ENCODE data around the gene ISLR2. TPM values are rescaled to one million over a fixed set of nuclear protein-coding genes. Genes with fewer than 3 reads are reported as not detected.

ISLR2 gene
- total and polyA plus RNA-seq, 2 experiments from 2014 or later: 0.20 TPM; not detected in 1

DNA sequence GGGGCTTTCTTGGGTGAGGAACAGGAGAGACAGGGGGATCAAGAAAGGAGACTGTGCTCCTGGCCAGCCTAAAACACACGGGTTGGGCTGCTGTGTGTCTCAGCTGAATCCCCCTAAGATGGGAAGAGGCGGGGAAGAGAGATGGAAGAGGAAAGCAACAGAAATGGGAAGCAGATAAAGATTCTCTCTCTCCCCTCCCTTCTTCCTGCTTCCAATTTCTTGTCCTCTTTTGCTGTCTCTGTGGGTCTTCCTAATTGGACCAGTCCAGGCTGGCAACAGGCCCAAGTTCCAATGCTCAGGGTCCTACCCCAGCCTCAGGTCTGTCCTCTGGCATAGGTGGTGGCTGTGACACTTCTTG, 7.1 kb downstream of the ISLR2 start:
- H3K36me3 ChIP-seq (ENCODE audit: low read depth): no peaks in the 10 kb centered on the region
- no peaks in the 10 kb centered on the region for H3K9me3 ChIP-seq (ENCODE audit: low read depth)
- 92 to 94% methylated on average over 2 of the region's 2 CpGs for WGBS, 2 experiments (ENCODE audit: low coverage in 1 of 2, low lambda C conversion rate in 2 of 2, missing lambda C conversion rate in 2 of 2)
- no peak overlapping the region for H2AFZ ChIP-seq
- no peak overlapping the region for H3K27ac ChIP-seq
- no peaks in the 10 kb centered on the region for H3K9me2 ChIP-seq (ENCODE audit: insufficient read depth)
- no peak overlapping the region for H3K4me3 ChIP-seq
- H3F3A ChIP-seq (ENCODE audit: insufficient read depth): no peaks in the 10 kb centered on the region; the same call in 1 of the 2 replicates
- H4K20me1 ChIP-seq (ENCODE audit: insufficient read depth): no peaks in the 10 kb centered on the region
- H3K9ac ChIP-seq: no peak overlapping the region
- H3K4me1 ChIP-seq (ENCODE audit: insufficient read depth): peaks cover 6% of the 10 kb centered on the region; the same call in 1 of the 2 replicates
- no peak for DNase-seq
- H3K79me2 ChIP-seq (ENCODE audit: insufficient read depth): no peaks in the 10 kb centered on the region
- peaks cover 19% of the 10 kb centered on the region for H3K27me3 ChIP-seq (replicated peaks; ENCODE audit: insufficient read depth)
- in situ Hi-C loops (cut with MboI): no loop called here
- H3K4me2 ChIP-seq (ENCODE audit: unreplicated experiment): no peak overlapping the region
- TF ChIP-seq EZH2 (IDR thresholded peaks at IDR 0.05; ENCODE audit: insufficient read depth, poor library complexity, severe bottlenecking): no peak
- no peak for TF ChIP-seq EZH2phosphoT487 (IDR thresholded peaks at IDR 0.05; ENCODE audit: insufficient read depth, low read depth)

GRCh38 chr15:74138642-74139041, 8.3 kb downstream of the ISLR2 start:
- H3K9ac ChIP-seq: no peak overlapping the region
- TF ChIP-seq EZH2phosphoT487 (IDR thresholded peaks at IDR 0.05; ENCODE audit: insufficient read depth, low read depth) (no peak), EZH2 (IDR thresholded peaks at IDR 0.05; ENCODE audit: insufficient read depth, poor library complexity, severe bottlenecking) (no peak)
- H3K36me3 ChIP-seq (ENCODE audit: low read depth): no peaks in the 10 kb centered on the region
- in situ Hi-C loops (cut with MboI): no loop called here
- H3K9me2 ChIP-seq (ENCODE audit: insufficient read depth): no peaks in the 10 kb centered on the region
- H3K4me1 ChIP-seq (ENCODE audit: insufficient read depth): peaks cover 6% of the 10 kb centered on the region; the same call in 1 of the 2 replicates
- no peak overlapping the region for H2AFZ ChIP-seq
- H3K27ac ChIP-seq: no peak overlapping the region
- peaks cover 7% of the 10 kb centered on the region for H3K27me3 ChIP-seq (replicated peaks; ENCODE audit: insufficient read depth)
- H3K4me2 ChIP-seq (ENCODE audit: unreplicated experiment): no peak overlapping the region
- 86 to 87% methylated on average over 4 of the region's 4 CpGs for WGBS, 2 experiments (ENCODE audit: low coverage in 1 of 2, low lambda C conversion rate in 2 of 2, missing lambda C conversion rate in 2 of 2)
- DNase-seq: no peak
- no peaks in the 10 kb centered on the region for H4K20me1 ChIP-seq (ENCODE audit: insufficient read depth)
- no peaks in the 10 kb centered on the region; the same call in 1 of the 2 replicates for H3F3A ChIP-seq (ENCODE audit: insufficient read depth)
- H3K9me3 ChIP-seq (ENCODE audit: low read depth): no peaks in the 10 kb centered on the region
- no peaks in the 10 kb centered on the region for H3K79me2 ChIP-seq (ENCODE audit: insufficient read depth)
- H3K4me3 ChIP-seq: no peak overlapping the region

DNA sequence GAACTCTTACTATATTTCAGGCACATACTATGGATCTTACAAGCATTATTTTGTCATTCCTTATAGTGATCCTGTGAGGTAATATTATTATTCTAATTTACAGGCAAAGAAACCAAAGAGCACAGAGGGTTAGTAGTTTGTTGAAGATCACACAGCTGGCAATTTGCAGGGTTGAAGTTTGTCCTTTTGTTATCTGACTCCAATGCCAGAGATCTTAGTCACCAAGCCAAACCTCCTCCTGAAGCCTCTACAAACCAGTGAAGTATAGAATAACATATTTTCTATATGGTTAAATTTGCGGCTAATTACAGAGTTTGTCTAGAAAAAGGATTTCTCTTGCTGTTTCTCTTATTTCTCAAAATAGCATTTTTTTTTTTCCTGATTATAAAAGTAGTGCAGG, 11.2 kb downstream of the ISLR2 start:
- no peak for DNase-seq
- Histone ChIP-seq H3K9ac (no peak overlapping the region), H2AFZ (no peak overlapping the region), H3K79me2 (ENCODE audit: insufficient read depth) (no peaks in the 10 kb centered on the region), H3K4me2 (ENCODE audit: unreplicated experiment) (no peak overlapping the region), H3K27me3 (replicated peaks; ENCODE audit: insufficient read depth) (peaks cover 1% of the 10 kb centered on the region), H3K36me3 (ENCODE audit: low read depth) (no peaks in the 10 kb centered on the region), H3K9me2 (ENCODE audit: insufficient read depth) (no peaks in the 10 kb centered on the region), H3K4me1 (ENCODE audit: insufficient read depth) (peaks cover 5% of the 10 kb centered on the region; the same call in 1 of the 2 replicates), H3K9me3 (ENCODE audit: low read depth) (no peaks in the 10 kb centered on the region), H3F3A (ENCODE audit: insufficient read depth) (no peaks in the 10 kb centered on the region; the same call in 1 of the 2 replicates), H3K27ac (no peak overlapping the region), H3K4me3 (no peak overlapping the region), H4K20me1 (ENCODE audit: insufficient read depth) (no peaks in the 10 kb centered on the region; the same call in 1 of the 2 replicates)
- WGBS, 2 experiments (ENCODE audit: low coverage in 1 of 2, low lambda C conversion rate in 2 of 2, missing lambda C conversion rate in 2 of 2): 79 to 86% methylated on average over 1 of the region's 1 CpG
- TF ChIP-seq EZH2 (IDR thresholded peaks at IDR 0.05; ENCODE audit: insufficient read depth, poor library complexity, severe bottlenecking) (no peak), EZH2phosphoT487 (IDR thresholded peaks at IDR 0.05; ENCODE audit: insufficient read depth, low read depth) (no peak)
- in situ Hi-C loops (cut with MboI): no loop called here

DNA sequence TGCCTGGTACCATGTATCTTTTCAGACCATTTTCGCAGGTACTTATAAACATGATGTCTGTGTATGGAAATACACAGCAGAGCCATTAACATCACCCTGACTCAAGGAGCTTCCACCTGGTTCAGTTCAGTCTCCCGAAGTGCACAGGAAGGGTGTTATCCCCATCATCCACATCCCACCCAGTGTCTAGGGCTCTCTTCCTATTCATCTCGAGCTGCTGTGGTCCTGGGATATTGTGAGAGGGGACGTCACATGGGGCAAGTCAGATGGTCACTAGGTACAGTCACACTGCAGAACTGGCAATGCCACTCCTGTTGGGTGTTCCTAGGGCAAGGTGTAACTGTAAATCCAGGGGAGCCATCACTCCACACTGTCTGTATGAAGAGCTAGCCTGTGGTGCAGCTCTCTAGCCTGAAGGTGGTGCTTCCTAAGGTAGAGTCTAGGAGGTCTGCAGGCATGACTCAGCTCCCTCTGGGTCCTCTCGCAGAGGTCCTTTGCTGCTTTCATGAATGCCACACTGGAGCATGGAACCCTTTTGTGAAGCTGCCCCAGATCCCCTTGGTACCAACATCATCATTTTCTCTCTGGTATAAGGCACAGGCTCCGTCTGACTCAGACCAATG, 13.9 kb downstream of the ISLR2 start:
- no peak overlapping the region for H3K27ac ChIP-seq
- no peak overlapping the region for H3K9ac ChIP-seq
- no peak for TF ChIP-seq EZH2 (IDR thresholded peaks at IDR 0.05; ENCODE audit: insufficient read depth, poor library complexity, severe bottlenecking)
- H4K20me1 ChIP-seq (ENCODE audit: insufficient read depth): no peaks in the 10 kb centered on the region; the same call in 1 of the 2 replicates
- H3K9me2 ChIP-seq (ENCODE audit: insufficient read depth): no peaks in the 10 kb centered on the region
- no peak overlapping the region for H2AFZ ChIP-seq
- 51 to 63% methylated on average over 6 of the region's 6 CpGs for WGBS, 2 experiments (ENCODE audit: low coverage in 1 of 2, low lambda C conversion rate in 2 of 2, missing lambda C conversion rate in 2 of 2)
- no peaks in the 10 kb centered on the region for H3K79me2 ChIP-seq (ENCODE audit: insufficient read depth)
- H3K27me3 ChIP-seq (replicated peaks; ENCODE audit: insufficient read depth): peaks cover 18% of the 10 kb centered on the region
- H3K36me3 ChIP-seq (ENCODE audit: low read depth): no peaks in the 10 kb centered on the region
- no peak overlapping the region for H3K4me2 ChIP-seq (ENCODE audit: unreplicated experiment)
- no peaks in the 10 kb centered on the region for H3K4me1 ChIP-seq (ENCODE audit: insufficient read depth)
- DNase-seq: no peak
- no peak overlapping the region for H3K4me3 ChIP-seq
- in situ Hi-C loops (cut with MboI): no loop called here
- no peaks in the 10 kb centered on the region for H3K9me3 ChIP-seq (ENCODE audit: low read depth)
- H3F3A ChIP-seq (ENCODE audit: insufficient read depth): no peaks in the 10 kb centered on the region

All from GM23248 (cell line).